ENCODE data around the gene MPDU1.

Gene MPDU1

DNA sequence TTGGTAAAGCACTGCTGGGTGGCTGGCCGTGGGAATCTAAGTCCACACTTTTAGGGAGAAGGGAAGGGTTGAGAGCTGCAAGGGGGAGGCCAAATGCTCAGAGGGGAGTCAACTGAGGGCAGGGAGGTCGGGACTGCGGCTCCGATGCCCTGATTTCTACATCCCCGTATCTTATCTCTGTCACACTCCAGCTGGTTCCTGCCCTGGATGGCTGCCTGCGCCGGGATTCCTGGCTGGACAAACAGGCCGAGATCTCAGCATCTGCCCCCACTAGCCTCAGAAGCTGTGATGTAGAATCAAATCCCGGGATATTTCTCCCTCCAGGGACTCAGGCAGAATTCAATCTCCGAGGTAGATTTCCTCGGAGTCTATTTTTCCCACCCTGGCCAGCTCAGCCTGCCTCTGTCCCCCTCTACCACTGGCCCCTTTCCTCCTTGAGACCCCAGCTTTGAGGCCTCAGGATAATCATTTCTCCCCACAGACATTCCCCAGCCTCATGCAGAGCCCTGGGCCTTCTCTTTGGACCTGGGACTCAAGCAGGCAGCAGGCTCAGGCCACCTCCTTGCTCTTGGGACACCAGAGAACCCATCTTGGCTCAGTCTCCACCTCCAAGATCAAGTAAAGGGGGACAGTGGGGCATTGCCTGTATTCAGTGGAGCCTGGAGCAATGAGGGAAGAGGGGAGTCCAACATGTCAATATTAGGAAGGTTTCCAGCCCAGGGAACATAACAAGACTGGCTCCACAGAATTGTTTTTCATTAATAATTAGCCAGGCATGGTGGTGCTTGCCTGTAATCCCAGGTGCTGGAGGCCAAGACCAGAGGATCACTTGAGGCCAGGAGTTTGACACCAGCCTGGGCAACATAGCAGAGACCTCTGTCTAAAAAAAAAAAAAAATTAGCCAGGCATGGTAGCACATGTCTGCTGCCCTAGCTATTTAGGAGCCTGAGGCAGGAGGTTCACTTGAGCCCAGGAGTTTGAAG lies 48.0 kb downstream of the MPDU1 start:
- Histone ChIP-seq H3K36me3 (ENCODE audit: low read depth) (no peaks in the 10 kb centered on the region), H3K9me3 (ENCODE audit: severe bottlenecking) (no peaks in the 10 kb centered on the region), H3K4me3 (ENCODE audit: severe bottlenecking) (no peak overlapping the region), H3K4me1 (ENCODE audit: insufficient read depth, poor library complexity, severe bottlenecking) (no peaks in the 10 kb centered on the region), H3K27ac (ENCODE audit: poor library complexity, severe bottlenecking) (no peak overlapping the region), H3K27me3 (ENCODE audit: insufficient read depth, poor library complexity, severe bottlenecking) (no peaks in the 10 kb centered on the region)
- TF ChIP-seq, protein P1, sequence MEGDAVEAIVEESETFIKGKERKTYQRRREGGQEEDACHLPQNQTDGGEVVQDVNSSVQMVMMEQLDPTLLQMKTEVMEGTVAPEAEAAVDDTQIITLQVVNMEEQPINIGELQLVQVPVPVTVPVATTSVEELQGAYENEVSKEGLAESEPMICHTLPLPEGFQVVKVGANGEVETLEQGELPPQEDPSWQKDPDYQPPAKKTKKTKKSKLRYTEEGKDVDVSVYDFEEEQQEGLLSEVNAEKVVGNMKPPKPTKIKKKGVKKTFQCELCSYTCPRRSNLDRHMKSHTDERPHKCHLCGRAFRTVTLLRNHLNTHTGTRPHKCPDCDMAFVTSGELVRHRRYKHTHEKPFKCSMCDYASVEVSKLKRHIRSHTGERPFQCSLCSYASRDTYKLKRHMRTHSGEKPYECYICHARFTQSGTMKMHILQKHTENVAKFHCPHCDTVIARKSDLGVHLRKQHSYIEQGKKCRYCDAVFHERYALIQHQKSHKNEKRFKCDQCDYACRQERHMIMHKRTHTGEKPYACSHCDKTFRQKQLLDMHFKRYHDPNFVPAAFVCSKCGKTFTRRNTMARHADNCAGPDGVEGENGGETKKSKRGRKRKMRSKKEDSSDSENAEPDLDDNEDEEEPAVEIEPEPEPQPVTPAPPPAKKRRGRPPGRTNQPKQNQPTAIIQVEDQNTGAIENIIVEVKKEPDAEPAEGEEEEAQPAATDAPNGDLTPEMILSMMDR (IDR thresholded peaks at IDR 0.05; ENCODE audit: poor library complexity, severe bottlenecking): no peak
- ATAC-seq (ENCODE audit: low read depth) (no peak), DNase-seq (ENCODE audit: low spot score) (no peak)

DNA sequence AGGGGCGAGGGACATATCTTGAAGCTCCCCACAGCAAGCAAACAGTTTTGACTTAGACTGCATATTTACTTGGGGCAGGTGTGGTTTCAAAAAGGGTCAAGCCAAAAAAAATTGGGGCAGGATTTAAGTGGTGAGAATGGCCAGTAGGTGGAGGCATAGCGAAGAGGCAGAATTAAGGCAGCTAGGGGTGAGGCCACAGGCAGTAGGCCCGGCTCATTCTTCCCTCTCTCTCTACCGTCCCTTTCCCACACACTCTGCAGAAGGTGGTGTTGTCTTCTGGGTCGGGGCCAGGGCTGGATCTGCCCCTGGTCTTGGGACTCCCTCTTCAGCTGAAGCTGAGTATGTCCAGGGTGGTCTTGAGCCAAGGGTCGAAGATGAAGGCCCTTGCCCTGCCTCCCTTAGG lies 48.8 kb downstream of the MPDU1 start:
- Histone ChIP-seq H3K9me3 (ENCODE audit: severe bottlenecking) (no peaks in the 10 kb centered on the region), H3K4me3 (ENCODE audit: severe bottlenecking) (no peak overlapping the region), H3K36me3 (ENCODE audit: low read depth) (no peaks in the 10 kb centered on the region), H3K4me1 (ENCODE audit: insufficient read depth, poor library complexity, severe bottlenecking) (no peaks in the 10 kb centered on the region), H3K27ac (ENCODE audit: poor library complexity, severe bottlenecking) (no peak overlapping the region), H3K27me3 (ENCODE audit: insufficient read depth, poor library complexity, severe bottlenecking) (no peaks in the 10 kb centered on the region)
- ATAC-seq (ENCODE audit: low read depth): peak; percentile 32; the same call in 1 of the 3 replicates
- DNase-seq (ENCODE audit: low spot score): no peak
- TF ChIP-seq, protein P1 (IDR thresholded peaks at IDR 0.05; ENCODE audit: poor library complexity, severe bottlenecking): peak; percentile 54

DNA sequence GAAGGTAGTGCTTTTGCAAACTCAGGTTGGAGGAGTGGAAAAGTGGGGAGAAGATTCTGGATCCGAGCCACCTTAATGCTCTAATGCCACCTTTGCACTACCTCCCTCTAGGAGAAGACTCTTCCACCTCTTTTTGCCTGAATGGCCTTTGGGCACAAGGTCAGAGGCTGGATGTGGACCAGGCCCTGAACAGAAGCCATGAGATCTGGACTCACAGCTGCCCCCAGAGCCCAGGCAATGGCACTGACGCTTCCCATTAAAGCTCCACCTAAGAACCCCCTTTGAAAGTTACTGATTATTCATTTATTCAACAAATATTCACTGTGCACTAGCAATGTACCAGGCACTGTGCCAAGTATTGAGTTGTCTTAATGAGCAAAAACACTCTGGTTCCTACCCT lies 49.4 kb downstream of the MPDU1 start:
- H3K4me1 ChIP-seq (ENCODE audit: insufficient read depth, poor library complexity, severe bottlenecking): no peaks in the 10 kb centered on the region
- no peaks in the 10 kb centered on the region for H3K9me3 ChIP-seq (ENCODE audit: severe bottlenecking)
- DNase-seq (ENCODE audit: low spot score): no peak
- ATAC-seq (ENCODE audit: low read depth): no peak
- no peaks in the 10 kb centered on the region for H3K36me3 ChIP-seq (ENCODE audit: low read depth)
- no peaks in the 10 kb centered on the region for H3K27me3 ChIP-seq (ENCODE audit: insufficient read depth, poor library complexity, severe bottlenecking)
- TF ChIP-seq, protein P1 (IDR thresholded peaks at IDR 0.05; ENCODE audit: poor library complexity, severe bottlenecking): no peak
- no peak overlapping the region for H3K27ac ChIP-seq (ENCODE audit: poor library complexity, severe bottlenecking)
- no peak overlapping the region for H3K4me3 ChIP-seq (ENCODE audit: severe bottlenecking)

DNA sequence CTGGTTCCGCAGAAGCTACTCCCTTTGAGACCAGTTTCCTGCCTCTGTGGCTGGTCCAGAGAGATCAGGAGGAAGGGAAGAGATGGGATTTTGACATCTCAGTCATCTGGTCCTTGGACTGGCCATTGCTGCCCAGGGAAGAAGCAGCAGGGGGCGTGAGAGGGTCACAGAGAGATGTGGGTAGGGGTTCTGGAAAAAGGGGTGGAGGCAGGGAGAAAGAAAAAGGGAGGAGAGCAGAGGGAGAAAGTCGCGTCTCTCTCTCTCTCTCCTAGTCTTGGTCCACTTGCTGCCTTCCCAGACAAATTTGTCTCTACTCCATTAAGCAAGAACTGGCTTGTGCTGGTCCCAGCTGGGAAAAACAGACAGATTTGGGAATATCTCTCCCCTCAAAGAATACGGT lies 50.7 kb downstream of the MPDU1 start:
- Histone ChIP-seq H3K9me3 (ENCODE audit: severe bottlenecking) (no peaks in the 10 kb centered on the region), H3K27me3 (ENCODE audit: insufficient read depth, poor library complexity, severe bottlenecking) (no peaks in the 10 kb centered on the region), H3K4me3 (ENCODE audit: severe bottlenecking) (no peak overlapping the region), H3K36me3 (ENCODE audit: low read depth) (no peaks in the 10 kb centered on the region), H3K27ac (ENCODE audit: poor library complexity, severe bottlenecking) (no peak overlapping the region), H3K4me1 (ENCODE audit: insufficient read depth, poor library complexity, severe bottlenecking) (no peaks in the 10 kb centered on the region)
- TF ChIP-seq, protein P1 (IDR thresholded peaks at IDR 0.05; ENCODE audit: poor library complexity, severe bottlenecking): peak; percentile 24
- DNase-seq (ENCODE audit: low spot score): no peak
- ATAC-seq (ENCODE audit: low read depth): no peak

DNA sequence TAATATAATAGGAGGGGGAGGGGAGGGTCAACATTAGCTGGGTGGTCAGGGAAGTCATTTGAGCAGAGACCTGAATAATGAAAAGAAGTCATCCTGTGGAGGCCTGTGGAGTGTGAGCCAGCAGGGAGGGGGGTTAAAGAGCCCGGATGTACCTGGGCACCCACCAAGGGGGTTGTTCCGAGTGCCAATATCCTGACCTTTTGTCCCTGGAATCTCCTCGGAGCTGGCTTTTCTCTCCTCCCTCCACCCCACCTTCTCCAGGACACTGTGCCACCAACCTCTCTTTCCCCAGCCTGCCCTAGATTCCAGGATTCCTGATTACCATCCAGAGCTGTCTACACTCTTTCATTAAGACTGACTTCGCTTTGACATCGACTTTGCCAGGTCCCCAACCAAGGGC lies 52.5 kb downstream of the MPDU1 start:
- no peaks in the 10 kb centered on the region for H3K36me3 ChIP-seq (ENCODE audit: low read depth)
- TF ChIP-seq, protein P1 (IDR thresholded peaks at IDR 0.05; ENCODE audit: poor library complexity, severe bottlenecking): no peak
- H3K4me1 ChIP-seq (ENCODE audit: insufficient read depth, poor library complexity, severe bottlenecking): no peaks in the 10 kb centered on the region
- no peaks in the 10 kb centered on the region for H3K27me3 ChIP-seq (ENCODE audit: insufficient read depth, poor library complexity, severe bottlenecking)
- ATAC-seq (ENCODE audit: low read depth) (no peak), DNase-seq (ENCODE audit: low spot score) (no peak)
- no peaks in the 10 kb centered on the region for H3K9me3 ChIP-seq (ENCODE audit: severe bottlenecking)
- H3K4me3 ChIP-seq (ENCODE audit: severe bottlenecking): no peak overlapping the region
- H3K27ac ChIP-seq (ENCODE audit: poor library complexity, severe bottlenecking): no peak overlapping the region
